GM18499 (cell line): ENCODE data around the gene CLC.
"Not testable (repeated sequence)": the region's sequence is repeated elsewhere in the genome, so short reads cannot be mapped to it uniquely, and the experiment has no call there.

ENCODE experiments used
- ATAC-seq: cut with Tn5 transposase; IDR thresholded peaks from one replicate; pipeline ENCODE4 v1.9.1; 2021; ENCODE audit warnings: moderate number of reproducible peaks; ENCODE audit not compliant: insufficient read depth, unreplicated experiment

The CLC gene

DNA sequence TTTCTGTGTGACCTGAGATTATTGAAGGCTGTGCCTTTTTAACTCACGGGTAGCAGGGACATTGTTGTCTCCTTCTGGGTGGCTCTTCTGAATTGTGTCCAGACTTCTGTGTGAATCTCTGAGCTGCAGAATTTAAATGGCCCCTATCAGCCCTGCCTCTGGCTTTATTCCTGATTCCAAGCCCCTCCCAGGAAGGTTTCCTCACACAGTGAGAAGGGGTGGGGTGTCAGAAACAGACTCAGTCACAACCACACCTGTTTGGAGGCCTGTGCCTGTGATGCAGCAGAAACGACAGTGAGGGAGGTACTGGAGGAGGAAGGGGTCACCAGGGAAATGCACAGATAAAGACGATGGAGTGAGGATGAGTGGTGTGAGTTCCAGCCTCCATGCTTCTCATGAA is at the start of gene CLC:
TSS of gene CLC (minus strand) at position 139 of the 400 bp plus-strand sequence. CDS start at position 62, 77 bp downstream.
- ATAC-seq, result no peak

DNA sequence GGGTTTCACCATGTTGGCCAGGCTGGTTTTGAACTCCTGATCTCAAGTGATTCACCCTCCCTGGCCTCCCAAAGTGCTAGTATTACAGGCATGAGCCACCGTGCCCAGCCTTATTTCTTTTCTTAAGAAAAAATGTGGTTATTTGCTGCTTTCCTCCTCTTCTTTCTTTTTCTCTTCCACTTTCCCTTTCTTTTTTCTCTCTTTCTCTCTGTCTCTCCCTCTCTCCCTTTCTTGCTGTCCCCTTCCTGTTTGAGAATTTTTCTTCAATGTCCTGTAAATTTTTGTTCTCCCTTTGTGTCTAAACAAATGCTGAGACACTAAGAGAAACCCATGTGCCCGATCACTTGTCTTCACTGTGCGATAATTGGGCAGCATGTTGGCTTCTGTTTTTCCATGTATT is 43.1 kb upstream of the CLC start:
- ATAC-seq, result no peak

DNA sequence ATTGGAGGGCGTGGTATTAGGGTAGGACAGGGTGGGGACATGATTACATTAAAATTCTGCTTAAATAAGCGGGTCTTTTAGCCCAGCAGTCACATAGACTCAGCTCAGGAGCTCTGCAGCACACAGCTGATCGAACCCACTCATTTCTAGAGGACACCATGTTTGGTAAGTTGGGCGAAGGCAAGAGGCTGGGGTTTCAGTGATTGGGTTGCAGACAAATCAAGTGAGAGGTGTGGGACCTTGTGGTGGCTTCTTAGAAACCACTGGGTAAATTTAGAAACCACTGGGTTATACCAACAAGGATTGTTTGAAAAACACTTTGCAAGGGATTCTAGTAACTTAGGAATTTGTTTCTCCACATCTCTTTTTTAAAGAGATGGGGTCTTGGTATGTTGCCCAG is 40.9 kb upstream of the CLC start, which contains the start of gene LEUTX:
TSS of gene LEUTX (plus strand) at position 92 of the 400 bp plus-strand sequence. CDS start at position 159, 67 bp downstream.
- ATAC-seq, result no peak

DNA sequence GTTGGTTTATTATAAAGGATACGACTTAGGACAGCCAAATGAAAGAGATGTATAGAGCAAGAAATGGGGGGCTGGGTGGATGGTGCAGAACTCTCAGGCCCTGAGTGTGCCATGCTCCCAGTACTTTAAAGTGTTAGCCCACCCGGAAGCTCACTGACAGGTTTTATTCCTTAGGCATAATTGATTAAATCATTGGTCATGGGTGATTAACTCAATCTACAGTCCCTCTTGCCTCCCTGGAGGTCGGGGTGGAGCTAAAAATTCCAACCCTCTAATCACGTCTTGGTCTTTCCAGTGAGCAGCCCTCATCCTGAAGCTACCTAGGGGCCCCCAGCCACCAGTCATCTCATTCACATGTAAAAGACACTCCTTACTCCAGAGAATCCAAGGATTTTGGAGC is 31.0 kb upstream of the CLC start:
- no peak for ATAC-seq

DNA sequence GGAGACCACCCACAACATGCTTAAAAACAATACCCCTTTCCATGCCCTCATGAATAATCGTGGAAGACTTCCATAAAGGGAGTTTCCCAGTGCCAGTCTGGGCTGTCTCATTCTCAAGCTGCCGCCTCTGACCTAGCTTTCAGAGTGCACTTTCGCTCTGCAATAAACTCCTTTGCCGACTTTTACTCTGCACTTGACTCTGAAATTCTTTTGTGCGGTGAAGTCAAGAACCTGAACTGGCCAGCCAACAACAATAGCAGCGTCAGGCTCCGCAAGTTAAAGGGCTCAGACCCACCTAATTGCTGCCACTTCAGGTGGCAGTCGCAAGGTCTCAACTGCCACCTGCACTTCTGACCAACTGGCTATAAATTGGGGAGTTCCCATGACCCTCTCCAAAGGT is 30.5 kb upstream of the CLC start:
- ATAC-seq, result no peak

DNA sequence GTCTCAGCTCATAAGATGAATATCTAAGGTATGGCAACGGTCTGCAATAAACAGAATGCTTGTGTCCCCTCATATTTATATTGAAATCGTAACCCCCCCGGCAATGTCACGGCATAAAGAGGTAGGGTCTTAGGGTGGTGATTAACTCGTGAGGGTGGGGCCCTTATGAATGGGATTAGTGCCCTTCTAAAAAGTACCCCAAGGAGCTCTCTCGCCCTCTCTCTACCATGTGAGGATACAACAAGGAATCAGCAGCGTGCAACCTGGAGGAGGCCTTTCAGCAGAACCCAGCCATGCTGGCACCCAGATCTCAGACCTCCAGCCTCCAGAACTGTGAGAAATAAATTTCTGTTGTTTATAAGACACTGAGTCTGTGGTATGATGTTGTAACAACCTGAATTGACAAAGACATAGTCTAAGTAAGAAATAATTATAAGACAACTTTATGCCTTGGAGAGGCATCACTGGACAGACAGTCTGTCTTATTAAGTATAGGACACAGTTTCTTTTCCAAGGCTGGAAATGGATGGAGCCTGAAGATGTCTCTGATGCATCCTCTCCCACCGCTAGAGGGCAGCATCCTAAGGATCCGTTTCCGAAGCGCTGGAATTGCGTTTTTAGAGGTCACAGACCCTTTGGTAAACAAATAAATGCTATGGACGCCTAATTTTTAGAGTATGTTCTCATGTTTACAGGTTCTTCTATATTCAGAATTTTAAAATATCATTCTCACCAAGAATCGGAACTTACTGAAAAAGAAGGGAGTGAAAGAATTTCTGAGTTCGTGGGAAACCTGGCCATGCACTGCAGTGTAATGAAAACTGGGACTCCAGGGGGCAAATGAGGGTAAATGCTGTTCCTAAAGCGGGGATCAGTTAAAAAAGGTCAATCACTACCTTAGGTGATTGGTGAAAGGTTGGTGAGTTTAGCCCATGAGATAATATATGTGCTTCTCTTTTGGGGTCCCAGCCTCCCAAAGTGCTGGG is 27.6 kb upstream of the CLC start:
- no peak for ATAC-seq

DNA sequence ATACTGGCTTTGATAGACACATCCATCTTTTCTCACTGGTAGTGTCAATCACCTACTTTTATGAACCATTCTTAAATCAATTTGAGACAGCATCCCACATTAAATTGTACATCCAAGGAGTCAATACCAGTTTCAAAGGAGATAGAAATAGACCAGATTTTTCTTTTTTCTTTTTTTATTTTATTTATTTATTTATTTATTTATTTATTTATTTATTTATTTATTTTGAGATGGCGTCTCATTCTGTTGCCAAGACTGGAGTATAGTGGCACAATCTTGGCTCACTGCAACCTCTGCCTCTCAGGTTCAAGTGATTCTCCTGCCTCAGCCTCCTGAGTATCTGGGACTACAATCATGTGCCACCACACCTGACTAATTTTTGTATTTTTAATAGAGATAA is 24.0 kb upstream of the CLC start:
- not testable (repeated sequence) for ATAC-seq

DNA sequence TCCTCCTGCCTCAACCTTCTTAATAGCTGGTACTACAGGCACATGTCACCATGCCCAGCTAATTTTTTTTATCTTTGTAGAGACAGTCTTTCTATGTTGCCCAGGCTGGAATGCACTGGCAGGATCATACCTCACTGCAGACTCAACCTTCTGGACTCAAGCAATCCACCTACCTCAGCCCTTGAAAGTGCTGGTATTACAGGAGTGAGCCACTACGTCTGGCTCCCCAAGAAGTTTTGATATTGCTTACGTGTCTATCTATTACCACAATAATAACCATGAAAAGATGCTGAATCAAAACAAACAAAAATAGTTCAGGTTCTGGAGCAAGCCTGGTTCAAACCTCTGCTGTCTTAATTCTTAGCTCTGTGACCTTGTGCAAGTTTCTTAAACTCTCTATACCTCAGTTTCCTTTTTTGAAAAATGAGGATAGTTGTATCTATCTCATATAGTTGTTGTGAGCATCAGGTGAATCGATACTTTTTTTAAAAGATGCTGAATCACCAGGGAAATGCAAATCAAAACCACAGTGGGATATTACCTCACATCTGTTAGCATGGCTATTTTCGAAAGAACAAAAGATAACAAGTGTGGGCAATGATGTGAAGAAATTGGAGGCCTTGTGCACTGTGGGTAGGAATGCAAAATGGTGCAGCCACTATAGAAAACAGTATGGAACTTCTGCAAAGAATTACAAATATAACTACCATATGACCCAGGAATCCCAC is 21.8 kb upstream of the CLC start:
- no peak for ATAC-seq

DNA sequence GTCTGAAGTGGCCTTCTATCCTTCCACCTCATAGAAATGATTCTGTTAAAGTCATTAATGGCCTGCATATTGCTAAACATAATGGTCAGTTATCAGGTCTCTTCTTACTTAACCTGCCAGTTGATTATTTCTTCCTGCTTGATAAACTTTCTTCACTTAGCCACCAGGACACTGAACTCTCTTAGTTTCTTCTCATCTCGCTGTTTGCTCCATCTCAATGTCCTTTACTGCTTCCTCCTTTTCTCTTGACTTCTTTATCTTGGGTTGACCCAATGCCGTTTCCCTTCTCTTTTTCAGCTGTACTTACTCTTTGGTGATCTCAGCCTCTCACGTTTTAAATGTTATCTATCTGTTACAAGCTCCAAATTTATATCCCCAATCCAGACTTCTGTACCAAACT is 17.1 kb upstream of the CLC start:
- no peak for ATAC-seq

DNA sequence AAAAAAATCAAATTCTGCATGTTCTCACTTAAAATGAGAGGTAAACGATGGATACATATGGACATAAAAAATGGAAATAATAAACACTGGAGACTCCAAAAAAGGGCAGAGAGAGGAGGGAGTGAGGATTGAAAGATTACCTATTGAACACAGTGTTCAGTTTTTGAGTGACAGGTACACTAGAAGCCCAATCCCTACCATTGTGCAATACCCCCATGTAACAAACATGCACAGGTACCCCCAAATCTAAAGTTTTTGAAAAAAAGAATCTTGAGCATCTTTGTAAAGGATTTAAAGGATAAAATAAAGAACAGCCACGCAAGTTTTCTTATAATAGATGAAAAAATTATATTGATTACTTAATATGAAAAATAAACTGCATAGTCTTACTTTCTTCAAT is 16.7 kb upstream of the CLC start:
- no peak for ATAC-seq

DNA sequence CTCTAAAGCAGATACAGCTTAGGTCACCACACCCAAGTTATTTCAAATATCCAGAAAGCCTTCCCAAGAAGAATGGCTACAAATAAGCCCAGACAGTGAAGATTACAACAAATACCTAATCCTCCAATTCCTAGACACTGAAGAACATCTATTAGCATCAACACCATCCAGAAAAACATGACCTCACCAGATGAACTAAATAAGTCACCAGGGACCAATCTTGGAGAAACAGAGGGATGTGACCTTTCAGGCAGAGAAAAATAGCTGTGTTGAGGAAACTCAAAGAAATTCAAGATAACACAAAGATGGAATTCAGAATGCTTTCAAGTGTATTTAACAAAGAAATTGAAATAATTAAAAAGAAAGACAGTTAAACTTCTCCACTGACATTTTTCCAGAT is 15.0 kb upstream of the CLC start:
- ATAC-seq, result no peak

DNA sequence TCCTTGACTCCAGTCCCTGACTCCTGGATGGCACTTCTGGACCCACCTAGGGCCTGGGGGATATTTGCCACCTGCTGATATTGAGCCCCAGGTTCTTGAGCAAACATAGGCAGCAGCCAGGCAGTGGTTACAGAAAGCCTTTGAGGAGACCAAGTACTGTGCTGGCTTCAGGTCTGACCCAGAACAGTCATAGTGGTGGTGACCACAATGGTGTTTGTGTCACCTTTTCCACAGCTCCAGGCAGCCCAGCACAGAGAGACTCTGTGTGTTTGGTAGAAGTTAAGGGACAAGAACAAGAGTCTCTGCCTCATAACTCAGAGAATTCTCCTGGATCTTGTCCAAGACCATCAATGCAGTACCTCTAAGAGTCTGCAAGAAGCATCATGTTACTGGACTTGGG is 14.6 kb upstream of the CLC start:
- ATAC-seq, result no peak

DNA sequence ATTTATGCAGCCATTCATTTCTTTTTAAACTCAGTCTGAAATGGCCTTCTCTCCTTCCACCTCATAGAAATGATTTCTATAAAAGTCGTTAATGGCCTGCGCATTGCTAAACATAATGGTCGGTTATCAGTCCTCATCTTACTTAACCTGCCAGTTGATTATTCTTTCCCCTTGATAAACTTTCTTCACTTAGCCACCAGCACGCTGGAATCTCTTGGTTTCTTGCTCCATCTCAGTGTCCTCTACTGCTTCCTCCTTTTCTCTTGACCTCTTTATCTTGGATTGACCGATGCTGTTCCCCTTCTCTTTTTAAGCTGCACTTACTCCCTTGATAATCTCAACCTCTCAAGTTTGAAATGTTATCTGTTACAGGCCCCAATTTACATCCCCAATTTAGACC is 12.2 kb upstream of the CLC start:
- ATAC-seq, result no peak

DNA sequence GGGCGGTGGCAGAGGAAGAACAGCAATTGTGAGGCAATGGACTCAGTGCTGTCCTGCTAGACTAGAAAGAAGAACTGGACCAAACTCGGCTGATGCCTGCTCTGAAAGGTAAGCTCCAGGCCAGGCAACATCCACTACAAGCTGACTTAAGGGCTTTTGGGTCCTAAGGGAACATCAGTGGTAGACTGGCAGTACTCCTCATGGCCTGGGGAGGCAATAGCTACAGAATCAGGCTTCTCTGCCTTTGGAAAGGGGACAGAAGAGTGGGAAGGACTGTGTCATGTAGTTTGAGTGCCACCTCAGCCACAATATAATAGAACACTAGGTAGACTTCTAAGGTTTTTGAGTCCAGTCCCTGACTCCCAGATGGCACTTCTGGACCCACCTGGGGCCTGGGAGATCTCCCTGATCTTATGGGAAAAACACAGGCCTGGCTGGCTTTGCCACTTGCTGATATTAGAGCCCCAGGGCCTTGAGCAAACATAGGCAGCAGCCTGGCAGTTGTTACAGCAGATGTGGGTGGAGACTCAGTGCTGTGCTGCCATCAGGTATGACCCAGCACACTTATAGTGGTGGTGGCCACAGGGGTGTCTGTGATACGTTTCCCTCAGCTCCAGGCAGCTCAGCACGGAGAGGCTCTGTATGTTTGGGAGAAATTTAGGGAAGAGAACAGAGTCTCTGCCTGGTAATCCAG is 9.2 kb upstream of the CLC start:
- no peak for ATAC-seq

DNA sequence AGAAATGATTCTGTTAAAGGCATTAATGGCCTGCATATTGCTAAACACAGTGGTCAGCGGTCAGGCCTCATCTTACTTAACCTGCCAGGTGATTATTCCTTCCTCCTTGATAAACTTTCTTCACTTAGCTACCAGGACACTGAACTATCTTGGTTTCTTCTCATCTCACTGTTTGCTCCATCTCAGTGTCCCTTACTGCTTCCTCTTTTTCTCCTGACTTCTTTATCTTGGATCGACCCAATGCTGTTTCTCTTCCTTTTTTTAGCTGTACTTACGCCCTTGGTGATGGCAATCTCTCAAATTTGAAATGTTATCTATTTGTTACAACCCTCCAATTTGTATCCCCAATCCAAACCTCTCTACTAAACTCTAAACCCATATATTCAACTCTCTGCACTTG is 7.8 kb upstream of the CLC start:
- no peak for ATAC-seq

DNA sequence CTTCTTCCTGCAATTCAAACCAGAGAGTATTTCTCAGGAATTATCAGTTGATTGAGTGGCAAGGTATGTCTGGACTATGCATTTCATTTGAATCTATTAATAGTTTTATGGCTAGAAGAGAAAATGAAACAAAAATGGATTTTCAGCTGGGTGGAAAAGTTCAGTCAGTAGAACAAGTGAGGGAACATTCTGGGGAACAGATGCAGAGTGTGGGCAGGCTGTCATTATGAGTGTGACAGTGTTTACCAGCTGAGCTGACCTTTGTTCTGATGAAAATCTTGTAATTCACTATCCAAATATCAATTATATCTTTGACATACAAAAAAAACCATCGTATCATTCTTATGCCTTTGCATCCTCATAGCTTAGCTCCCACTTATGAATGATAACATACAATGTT is 2.6 kb upstream of the CLC start:
- ATAC-seq, result no peak

DNA sequence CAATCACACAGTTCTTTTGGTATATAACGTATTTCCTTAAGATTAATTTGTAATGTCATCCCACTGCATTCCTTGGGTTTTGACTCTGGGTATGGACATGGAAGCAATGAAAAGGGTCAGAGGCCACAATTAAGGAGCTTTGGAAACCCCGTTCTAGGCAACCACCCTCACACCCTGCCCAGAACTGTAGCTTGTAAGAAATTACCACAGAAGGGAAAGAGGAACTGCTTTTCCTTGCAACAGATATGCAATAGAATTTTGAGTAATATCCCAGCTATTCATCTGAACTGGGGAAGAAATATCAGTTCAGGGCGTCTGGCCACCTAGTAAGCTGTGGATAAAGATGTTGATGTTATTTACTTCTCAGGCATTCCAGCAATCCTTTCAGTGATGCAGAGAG is 985 bp upstream of the CLC start:
- no peak for ATAC-seq

DNA sequence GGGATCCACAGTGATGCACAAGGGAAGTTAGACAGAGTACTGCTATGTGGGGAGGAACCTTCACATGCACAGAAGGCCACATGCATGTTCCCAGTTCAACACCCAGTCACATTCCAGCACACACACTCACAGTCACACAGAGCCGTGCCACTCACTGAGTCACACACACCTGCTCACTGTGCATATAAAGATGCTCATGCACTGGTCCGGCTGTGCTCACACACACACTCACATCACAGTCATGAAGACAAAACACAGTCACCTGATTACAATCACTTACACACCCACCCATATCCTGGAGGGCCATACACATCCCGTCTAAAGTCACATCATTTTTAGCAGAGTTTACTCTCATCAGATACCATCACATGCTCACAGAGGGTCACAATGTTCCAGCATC is 478 bp downstream of the CLC start:
- no peak for ATAC-seq

DNA sequence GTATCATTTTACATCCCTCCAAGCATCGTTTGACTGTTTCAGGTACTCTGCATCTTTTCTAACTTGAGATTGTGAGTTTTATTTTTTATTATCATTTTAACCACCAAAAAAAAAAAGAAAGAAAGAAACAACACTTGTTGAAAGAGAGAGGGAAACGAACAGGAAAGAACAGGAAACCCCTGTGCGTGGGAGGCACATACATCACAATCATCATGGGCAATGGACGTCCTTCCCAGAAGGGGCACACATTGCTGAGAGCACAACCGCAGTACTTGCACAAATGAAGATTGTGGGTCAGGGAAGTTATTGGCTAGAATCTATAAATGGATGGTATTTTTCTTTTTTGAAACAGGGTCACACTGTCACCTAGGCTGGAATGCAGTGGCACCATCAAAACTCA is 1.7 kb downstream of the CLC start:
- ATAC-seq, result no peak

DNA sequence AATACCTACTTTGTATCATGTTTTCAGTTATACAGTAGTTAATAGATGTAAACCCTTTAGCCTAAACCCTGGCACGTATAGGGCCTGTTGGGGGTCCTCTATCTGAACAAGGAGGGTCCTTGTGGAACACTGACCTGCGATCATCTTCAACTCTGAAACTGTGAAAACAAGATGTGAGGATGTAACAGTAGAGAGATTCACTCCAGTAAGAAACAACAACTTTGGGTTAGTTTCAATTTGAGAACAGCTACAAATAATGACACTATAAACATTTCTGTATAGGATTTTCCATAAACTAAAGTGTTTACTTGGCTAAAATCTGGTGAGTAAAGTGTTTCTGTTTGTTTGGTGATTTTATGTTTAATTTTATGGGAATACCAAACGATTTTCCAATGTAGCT is 2.1 kb downstream of the CLC start:
- no peak for ATAC-seq

DNA sequence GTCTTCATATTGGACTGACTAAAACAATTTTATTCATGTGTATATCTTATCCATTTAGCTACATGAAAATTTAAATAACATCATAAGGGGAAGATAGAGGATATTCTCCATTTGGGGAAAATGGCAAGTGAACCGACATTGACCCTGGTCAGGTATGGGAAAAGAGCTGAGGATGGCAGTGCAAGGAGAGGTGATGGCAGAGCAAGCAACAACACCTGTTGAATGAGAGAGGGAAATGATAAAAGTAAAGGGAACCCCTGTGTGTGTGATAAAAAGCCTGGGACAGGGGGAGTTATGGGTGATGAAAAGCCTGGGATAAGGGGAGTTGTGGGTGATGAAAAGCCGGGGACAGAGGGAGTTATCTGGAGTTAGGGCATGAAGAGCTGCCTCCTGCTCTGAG is 4.0 kb downstream of the CLC start:
- ATAC-seq, result no peak
